HepG2 (cell line): Measurements from ENCODE around the gene TMEM86B. TPM values are rescaled to one million over a fixed set of nuclear protein-coding genes. Genes with fewer than 3 reads are reported as not detected.
A peak's percentile ranks its signal among the peaks of the same experiment; 100 is the strongest.

Experiments used
- ARID4A ChIP-seq: sonication (generic); formaldehyde crosslinking; IDR thresholded peaks from 2 replicates; pipeline ENCODE4 v1.5.0; 2020; ENCODE audit warnings: mild to moderate bottlenecking, missing genetic modification reagents, borderline replicate concordance
- ARID5B ChIP-seq: IDR thresholded peaks from 2 replicates; pipeline ENCODE4 v1.4.0; 2020; ENCODE audit warnings: mild to moderate bottlenecking, missing genetic modification reagents
- CENPX ChIP-seq: sonication (generic); formaldehyde crosslinking; IDR thresholded peaks from 2 replicates; pipeline ENCODE4 v1.9.0; 2021; ENCODE audit warnings: mild to moderate bottlenecking, missing genetic modification reagents, moderate library complexity
- CSRNP1 ChIP-seq: sonication (generic); formaldehyde crosslinking; IDR thresholded peaks from 2 replicates; pipeline ENCODE4 v1.8.1; 2023; ENCODE audit warnings: mild to moderate bottlenecking, missing genetic modification reagents
- HNF1A ChIP-seq, 2 experiments: sonication (generic) in 1 of 2; formaldehyde crosslinking in 1 of 2; IDR thresholded peaks; 2 replicates each; pipeline versions ENCODE4 v1.4.0 to v1.6.1; 2016 to 2020; ENCODE audit warnings: borderline replicate concordance in 1 of 2, low read depth in 1 of 2, mild to moderate bottlenecking in 1 of 2, missing genetic modification reagents in 1 of 2
- KDM3A ChIP-seq: IDR thresholded peaks from 2 replicates; pipeline ENCODE4 v1.6.1; 2018; ENCODE audit warnings: low read depth, missing compliant biosample characterization
- NAIF1 ChIP-seq: sonication (generic); formaldehyde crosslinking; IDR thresholded peaks from 2 replicates; pipeline ENCODE4 v1.5.0; 2020; ENCODE audit warnings: mild to moderate bottlenecking, missing genetic modification reagents, borderline replicate concordance
- TEAD3 ChIP-seq: optimal IDR thresholded peaks from 2 replicates; pipeline ENCODE3; 2016; ENCODE audit warnings: borderline replicate concordance
- ZFP36L2 ChIP-seq: sonication (generic); formaldehyde crosslinking; IDR thresholded peaks from 2 replicates; pipeline ENCODE4 v1.4.0; 2020; ENCODE audit warnings: missing genetic modification reagents
- ZNF232 ChIP-seq: sonication (generic); formaldehyde crosslinking; IDR thresholded peaks from 2 replicates; pipeline ENCODE4 v1.4.0; 2020; ENCODE audit warnings: missing genetic modification reagents, borderline replicate concordance
- ZNF24 ChIP-seq: fragments of 450-650 bp; IDR thresholded peaks from 2 replicates; pipeline ENCODE4 v1.6.1; 2017; ENCODE audit warnings: antibody characterized with exemption, mild to moderate bottlenecking
- ZNF615 ChIP-seq: sonication (generic); formaldehyde crosslinking; IDR thresholded peaks from 2 replicates; pipeline ENCODE4 v1.5.0; 2020; ENCODE audit warnings: mild to moderate bottlenecking, missing genetic modification reagents, borderline replicate concordance
- ZNF768 ChIP-seq: sonication (generic); formaldehyde crosslinking; IDR thresholded peaks from 2 replicates; pipeline ENCODE4 v1.4.0; 2020; ENCODE audit warnings: missing genetic modification reagents
- ZNF83 ChIP-seq: sonication (generic); formaldehyde crosslinking; IDR thresholded peaks from 2 replicates; pipeline ENCODE4 v1.4.0; 2020; ENCODE audit warnings: missing genetic modification reagents, mild to moderate bottlenecking, borderline replicate concordance
- polyA plus RNA-seq, 8 experiments: library from polyadenylated mRNA; depleted of rRNA in 3 of 8; stranded (reverse) in 7 of 8; unstranded in 1 of 8; fragments of >200 nt; fragmentation: Illumina TruSeq in 4 of 8; extraction: Trizol in 4 of 8; gene quantifications; 2 replicates each; pipeline versions ENCODE4 v1.2.1 to v1.2.3, GENCODE V29; 2011 to 2016; ENCODE audit warnings: low read depth in 4 of 8, missing spikeins in 1 of 8, mixed read lengths in 1 of 8; ENCODE audit not compliant: insufficient read depth in 1 of 8
- total RNA-seq, 5 experiments: library from RNA; depleted of rRNA; stranded (reverse); fragments of >200 nt; fragmentation: Illumina TruSeq; extraction: Trizol; gene quantifications; 2 replicates each; pipeline ENCODE4 v1.2.3, GENCODE V29; 2016; ENCODE audit warnings: low read depth in 1 of 5

Gene TMEM86B
- total and polyA plus RNA-seq, 2 of the 13 experiments (the other 11 are each of a cell fraction or from before 2014, with no cell fraction given): 7.7 to 9.6 TPM

- TF ChIP-seq HNF1A (IDR thresholded peaks at IDR 0.05; ENCODE audit: low read depth) (no peak), HNF1A (CRISPR knock-in tag; IDR thresholded peaks at IDR 0.05; ENCODE audit: borderline replicate concordance) (no peak), ZNF83 (CRISPR knock-in tag) (no peak), ZNF24 (no peak), ZNF232 (CRISPR knock-in tag) (no peak), ZNF768 (CRISPR knock-in tag) (peak; percentile 91), CSRNP1 (no peak), KDM3A (CRISPR knock-in tag) (no peak), ZNF615 (CRISPR knock-in tag) (no peak), TEAD3 (CRISPR knock-in tag) (peak; percentile 11), CENPX (CRISPR knock-in tag) (no peak), ZFP36L2 (CRISPR knock-in tag) (no peak), NAIF1 (CRISPR knock-in tag) (no peak), ARID4A (CRISPR knock-in tag) (0 out of 2 replicates have a peak, but pooled peaks have one; percentile 23), ARID5B (CRISPR knock-in tag) (no peak)
These were observed 37.3 kb upstream of the TMEM86B start (continued) for GRCh38 chr19:55265723-55266386.
